Panc1 (cell line): ENCODE results near the gene ACOXL. TPM values are rescaled to one million over a fixed set of nuclear protein-coding genes. Genes with fewer than 3 reads are reported as not detected.

ENCODE experiments used
- ATAC-seq: fragments of 200-7000 bp; cut with Tn5 transposase; 2 replicates; pipeline ENCODE4 v1.9.1; 2020; ENCODE audit warnings: mild to moderate bottlenecking, moderate library complexity
- BruUV-seq: library from RNA; stranded (reverse); fragments of 400-500 nt; replicated peaks from 2 replicates; lab custom pipeline; 2021; lab: Mats Ljungman, UMichigan
- CTCF ChIA-PET: fragments of 300-600 bp; sonication (Branson Sonifier 250); formaldehyde crosslinking; loops from one replicate; lab custom pipeline; 2022; ENCODE audit warnings: antibody characterized with exemption; lab: Charles Lee
- POLR2A ChIA-PET: fragments of 300-600 bp; sonication (Branson Sonifier 250); formaldehyde crosslinking; loops from one replicate; lab custom pipeline; 2022; ENCODE audit warnings: antibody characterized with exemption; lab: Charles Lee
- DNase-seq: peaks from one replicate; pipeline ENCODE4 v3.0.0-alpha.2; 2010; ENCODE audit warnings: low read depth, low spot score
- H3K27ac ChIP-seq: 2 replicates; pipeline ENCODE4 v1.5.1; 2011; ENCODE audit warnings: mild to moderate bottlenecking, low read length, inconsistent platforms
- H3K27me3 ChIP-seq: fragments of 200-500 bp; sonication (Bioruptor generic); 2 replicates; pipeline ENCODE4 v1.6.0; 2014; ENCODE audit warnings: low read length, inconsistent platforms; ENCODE audit not compliant: control insufficient read depth, insufficient read depth
- H3K36me3 ChIP-seq: fragments of 200-500 bp; sonication (Bioruptor generic); 2 replicates; pipeline ENCODE4 v1.5.1; 2014; ENCODE audit warnings: inconsistent platforms, mild to moderate bottlenecking, low read length, moderate library complexity; ENCODE audit not compliant: control insufficient read depth, insufficient read depth
- H3K4me1 ChIP-seq: 2 replicates; pipeline ENCODE4 v1.5.1; 2011; ENCODE audit warnings: inconsistent platforms, mild to moderate bottlenecking, low read length, moderate library complexity; ENCODE audit not compliant: control insufficient read depth, insufficient read depth
- H3K4me3 ChIP-seq, 2 experiments: 2 replicates each; pipeline ENCODE4 v1.5.1; 2011 to 2012; ENCODE audit warnings: low read depth in 2 of 2, low read length in 2 of 2, mild to moderate bottlenecking in 2 of 2, inconsistent platforms in 1 of 2, moderate library complexity in 1 of 2
- H3K9me3 ChIP-seq: fragments of 200-500 bp; sonication (Bioruptor generic); 2 replicates; pipeline ENCODE4 v1.5.1; 2014; ENCODE audit warnings: low read depth, mild to moderate bottlenecking, inconsistent platforms, low read length, moderate library complexity; ENCODE audit not compliant: control insufficient read depth, insufficient read depth
- POLR2AphosphoS5 ChIP-seq: IDR thresholded peaks from 2 replicates; pipeline ENCODE4 v1.6.1; 2012; ENCODE audit warnings: mild to moderate bottlenecking, low read depth, low read length, moderate library complexity
- SIN3A ChIP-seq: IDR thresholded peaks from 2 replicates; pipeline ENCODE4 v1.6.1; 2012; ENCODE audit warnings: low read depth, mild to moderate bottlenecking, low read length, moderate library complexity, borderline replicate concordance; ENCODE audit not compliant: insufficient read depth
- TCF7L2 ChIP-seq: IDR thresholded peaks from 2 replicates; pipeline ENCODE4 v1.6.1; 2011; ENCODE audit warnings: mild to moderate bottlenecking, low read depth, low read length, inconsistent platforms
- in situ Hi-C: cut with HindIII; loops from 2 replicates; pipeline ENCODE4 v1.10.0; 2016; ENCODE audit warnings: low sequenced_read_pairs, low pct_unique_long_range_greater_than_20kb
- intact Hi-C: fragments of 100-400 bp; cut with micrococcal nuclease; formaldehyde crosslinking; loops from one replicate; pipeline ENCODE4 v1.10.0; 2022; ENCODE audit not compliant: unreplicated experiment
- total RNA-seq: library from RNA; stranded (reverse); gene quantifications from one replicate; pipeline ENCODE4 v1.2.1, GENCODE V29; 2021; ENCODE audit not compliant: unreplicated experiment
- TF ChIP-seq, protein P1 (sequence below), 2 experiments: IDR thresholded peaks; 2 replicates each; pipeline ENCODE4 v1.6.1; 2011 to 2012; ENCODE audit warnings: low read depth in 2 of 2, control low read depth in 1 of 2, low read length in 1 of 2, mild to moderate bottlenecking in 1 of 2, moderate library complexity in 1 of 2; ENCODE audit not compliant: insufficient read depth in 1 of 2
- TF ChIP-seq, protein P2 (sequence below): fragments of 450-650 bp; IDR thresholded peaks from 2 replicates; pipeline ENCODE4 v1.5.1; 2017; ENCODE audit warnings: mild to moderate bottlenecking

Gene ACOXL
- total RNA-seq, 1 experiment from 2014 or later, result 4.9 TPM

DNA sequence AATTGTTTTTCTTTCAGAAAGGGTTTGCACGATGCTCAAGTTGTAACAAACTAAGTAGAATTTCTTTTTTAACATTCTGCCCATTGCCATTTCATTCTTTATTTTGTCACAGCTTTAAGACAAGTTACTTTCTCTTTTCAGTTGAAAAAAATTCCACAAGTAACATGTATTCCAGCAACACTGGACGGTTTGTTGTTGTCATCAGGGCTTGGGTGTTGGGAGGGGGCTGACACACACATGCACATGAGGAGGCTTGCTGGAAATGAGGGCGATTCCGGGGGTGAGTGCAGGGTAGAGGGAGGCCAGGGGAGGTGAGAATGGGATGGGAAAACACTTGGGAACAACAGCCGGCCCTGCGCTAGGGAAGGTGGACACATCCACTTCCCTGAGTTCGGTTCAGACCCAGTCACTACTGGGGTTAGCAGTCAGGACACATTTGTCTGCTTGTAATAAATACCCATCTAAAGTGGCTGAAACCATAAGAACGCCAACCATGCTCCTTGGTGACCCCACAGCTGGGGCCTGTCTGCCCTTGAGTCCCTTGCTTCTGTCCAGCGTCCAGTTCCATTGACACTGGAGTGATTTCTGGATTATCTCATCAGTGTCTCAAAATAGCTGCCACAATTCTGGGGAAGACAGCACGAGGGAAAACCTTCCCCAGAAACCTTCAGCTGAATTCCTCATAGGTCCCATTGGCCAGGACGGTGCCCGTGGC is 246.5 kb downstream of the ACOXL start:
- POLR2A ChIA-PET, result no interaction called here

DNA sequence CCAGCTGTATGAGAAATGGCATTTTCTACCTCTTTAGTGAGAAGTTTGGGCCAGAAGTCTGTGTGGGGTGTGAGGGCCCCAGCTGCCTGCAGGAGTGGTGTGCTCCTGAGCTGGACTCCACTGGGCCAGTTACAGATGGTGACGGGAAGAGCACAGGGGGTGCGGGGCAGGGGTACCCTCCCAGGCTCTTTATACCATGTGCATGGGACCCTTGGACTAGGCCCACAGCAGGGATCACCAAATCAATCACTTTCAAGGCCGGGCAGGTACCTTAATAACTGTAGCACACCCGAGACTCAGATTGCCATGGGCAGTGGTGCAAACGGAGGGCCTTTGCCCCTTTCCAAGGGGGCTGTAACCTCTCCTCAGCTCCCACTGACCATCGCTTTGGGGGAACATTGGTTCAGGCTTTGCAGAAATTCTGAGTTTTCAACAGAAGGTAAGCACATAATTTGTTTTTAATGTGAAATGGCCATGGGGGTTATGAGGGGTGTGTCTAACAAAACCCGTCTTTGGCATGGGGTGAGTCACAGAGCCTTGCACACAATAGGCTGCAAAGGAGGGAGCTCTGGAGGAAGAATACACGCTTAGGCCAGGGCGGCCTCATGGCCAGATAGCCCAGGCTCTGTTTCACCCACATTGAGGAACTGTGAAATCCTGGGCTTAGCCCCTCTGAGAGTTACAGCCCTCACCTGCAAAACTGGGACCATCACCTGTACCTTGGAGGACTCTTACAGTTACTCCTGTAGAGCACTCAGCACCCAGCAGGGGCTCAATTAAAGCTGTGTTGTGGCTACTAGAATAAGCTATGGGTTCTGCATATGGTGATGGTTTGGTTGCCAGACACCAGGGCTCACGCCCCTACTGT is 247.3 kb downstream of the ACOXL start:
- H3K27me3 ChIP-seq, result no peaks in the 10 kb centered on the region; the same call in 1 of the 2 replicates
- ATAC-seq (no peak; the same call in 1 of the 2 replicates), DNase-seq (no peak)
- H3K4me1 ChIP-seq, result no peaks in the 10 kb centered on the region
- ChIA-PET CTCF (no interaction called here), POLR2A (no interaction called here)
- BruUV-seq, result no TSS peak
- in situ Hi-C loops, result no loop called here
- no peak overlapping the region for H3K4me3 ChIP-seq
- H3K36me3 ChIP-seq, result no peaks in the 10 kb centered on the region
- intact Hi-C loops, result no loop called here
- TF ChIP-seq SIN3A, result no peak
- TF ChIP-seq, protein P1, sequence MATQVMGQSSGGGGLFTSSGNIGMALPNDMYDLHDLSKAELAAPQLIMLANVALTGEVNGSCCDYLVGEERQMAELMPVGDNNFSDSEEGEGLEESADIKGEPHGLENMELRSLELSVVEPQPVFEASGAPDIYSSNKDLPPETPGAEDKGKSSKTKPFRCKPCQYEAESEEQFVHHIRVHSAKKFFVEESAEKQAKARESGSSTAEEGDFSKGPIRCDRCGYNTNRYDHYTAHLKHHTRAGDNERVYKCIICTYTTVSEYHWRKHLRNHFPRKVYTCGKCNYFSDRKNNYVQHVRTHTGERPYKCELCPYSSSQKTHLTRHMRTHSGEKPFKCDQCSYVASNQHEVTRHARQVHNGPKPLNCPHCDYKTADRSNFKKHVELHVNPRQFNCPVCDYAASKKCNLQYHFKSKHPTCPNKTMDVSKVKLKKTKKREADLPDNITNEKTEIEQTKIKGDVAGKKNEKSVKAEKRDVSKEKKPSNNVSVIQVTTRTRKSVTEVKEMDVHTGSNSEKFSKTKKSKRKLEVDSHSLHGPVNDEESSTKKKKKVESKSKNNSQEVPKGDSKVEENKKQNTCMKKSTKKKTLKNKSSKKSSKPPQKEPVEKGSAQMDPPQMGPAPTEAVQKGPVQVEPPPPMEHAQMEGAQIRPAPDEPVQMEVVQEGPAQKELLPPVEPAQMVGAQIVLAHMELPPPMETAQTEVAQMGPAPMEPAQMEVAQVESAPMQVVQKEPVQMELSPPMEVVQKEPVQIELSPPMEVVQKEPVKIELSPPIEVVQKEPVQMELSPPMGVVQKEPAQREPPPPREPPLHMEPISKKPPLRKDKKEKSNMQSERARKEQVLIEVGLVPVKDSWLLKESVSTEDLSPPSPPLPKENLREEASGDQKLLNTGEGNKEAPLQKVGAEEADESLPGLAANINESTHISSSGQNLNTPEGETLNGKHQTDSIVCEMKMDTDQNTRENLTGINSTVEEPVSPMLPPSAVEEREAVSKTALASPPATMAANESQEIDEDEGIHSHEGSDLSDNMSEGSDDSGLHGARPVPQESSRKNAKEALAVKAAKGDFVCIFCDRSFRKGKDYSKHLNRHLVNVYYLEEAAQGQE (IDR thresholded peaks at IDR 0.05; ENCODE audit: insufficient read depth in 1 of 2, low read depth in 2 of 2, low read length in 1 of 2), result no peak
- TF ChIP-seq, protein P2, sequence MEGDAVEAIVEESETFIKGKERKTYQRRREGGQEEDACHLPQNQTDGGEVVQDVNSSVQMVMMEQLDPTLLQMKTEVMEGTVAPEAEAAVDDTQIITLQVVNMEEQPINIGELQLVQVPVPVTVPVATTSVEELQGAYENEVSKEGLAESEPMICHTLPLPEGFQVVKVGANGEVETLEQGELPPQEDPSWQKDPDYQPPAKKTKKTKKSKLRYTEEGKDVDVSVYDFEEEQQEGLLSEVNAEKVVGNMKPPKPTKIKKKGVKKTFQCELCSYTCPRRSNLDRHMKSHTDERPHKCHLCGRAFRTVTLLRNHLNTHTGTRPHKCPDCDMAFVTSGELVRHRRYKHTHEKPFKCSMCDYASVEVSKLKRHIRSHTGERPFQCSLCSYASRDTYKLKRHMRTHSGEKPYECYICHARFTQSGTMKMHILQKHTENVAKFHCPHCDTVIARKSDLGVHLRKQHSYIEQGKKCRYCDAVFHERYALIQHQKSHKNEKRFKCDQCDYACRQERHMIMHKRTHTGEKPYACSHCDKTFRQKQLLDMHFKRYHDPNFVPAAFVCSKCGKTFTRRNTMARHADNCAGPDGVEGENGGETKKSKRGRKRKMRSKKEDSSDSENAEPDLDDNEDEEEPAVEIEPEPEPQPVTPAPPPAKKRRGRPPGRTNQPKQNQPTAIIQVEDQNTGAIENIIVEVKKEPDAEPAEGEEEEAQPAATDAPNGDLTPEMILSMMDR, result no peak
- TF ChIP-seq POLR2AphosphoS5, result no peak
- TF ChIP-seq TCF7L2, result no peak
- H3K27ac ChIP-seq, result no peak overlapping the region
- H3K9me3 ChIP-seq, result no peaks in the 10 kb centered on the region

More for the DNA sequence above, 246.5 kb downstream of the ACOXL start:
- H3K4me3 ChIP-seq, result no peak overlapping the region
- intact Hi-C loops, result no loop called here
- no peaks in the 10 kb centered on the region for H3K36me3 ChIP-seq
- in situ Hi-C loops, result no loop called here
- CTCF ChIA-PET, result no interaction called here
- no TSS peak for BruUV-seq
- TF ChIP-seq, protein P1 (IDR thresholded peaks at IDR 0.05; ENCODE audit: insufficient read depth in 1 of 2, low read depth in 2 of 2, low read length in 1 of 2), result no peak
- TF ChIP-seq, protein P2, result no peak
- TF ChIP-seq POLR2AphosphoS5 (no peak), SIN3A (no peak), TCF7L2 (no peak)
- DNase-seq, result no peak
- no peaks in the 10 kb centered on the region for H3K4me1 ChIP-seq
- H3K9me3 ChIP-seq, result no peaks in the 10 kb centered on the region
- no peak overlapping the region for H3K27ac ChIP-seq
- H3K27me3 ChIP-seq, result no peaks in the 10 kb centered on the region; the same call in 1 of the 2 replicates
- ATAC-seq, result no peak
